IMR-90 (cell line): Measurements from ENCODE around the gene OTOGL. TPM values are rescaled to one million over a fixed set of nuclear protein-coding genes. Genes with fewer than 3 reads are reported as not detected.

Experiments used
- ATAC-seq: fragments of 200-7000 bp; cut with Tn5 transposase; 2 replicates; pipeline ENCODE4 v1.9.1; 2020; ENCODE audit warnings: low read depth, mild to moderate bottlenecking, moderate library complexity
- BruUV-seq: library from RNA; stranded (reverse); fragments of 400-500 nt; replicated peaks from 2 replicates; lab custom pipeline; 2021; lab: Mats Ljungman, UMichigan
- CTCF ChIA-PET: fragments of 300-600 bp; formaldehyde crosslinking; extraction: SDS; loops from one replicate; lab custom pipeline; 2021; ENCODE audit warnings: antibody characterized with exemption; lab: Yijun Ruan, JAX
- POLR2A ChIA-PET: fragments of 300-600 bp; sonication (Branson Sonifier 250); formaldehyde crosslinking; loops from one replicate; lab custom pipeline; 2022; ENCODE audit warnings: antibody characterized with exemption; ENCODE audit not compliant: unreplicated experiment; lab: Charles Lee
- DNase-seq: peaks from one replicate; pipeline ENCODE4 v3.0.0; 2013
- H2AFZ ChIP-seq: replicated peaks from 2 replicates; pipeline ENCODE3; 2013; ENCODE audit warnings: low read length, mild to moderate bottlenecking; ENCODE audit not compliant: poor library complexity
- H2AK5ac ChIP-seq: 2 replicates; pipeline ENCODE4 v1.6.1; 2013; ENCODE audit warnings: low read depth, low read length, inconsistent platforms
- H2AK9ac ChIP-seq: replicated peaks from 2 replicates; pipeline ENCODE3; 2013; ENCODE audit warnings: mild to moderate bottlenecking, low read depth, low read length, moderate library complexity; ENCODE audit not compliant: poor library complexity
- H2BK120ac ChIP-seq: 2 replicates; pipeline ENCODE4 v1.6.1; 2013; ENCODE audit warnings: low read depth, low read length, inconsistent platforms
- H2BK15ac ChIP-seq: 3 replicates; pipeline ENCODE4 v1.6.1; 2013; ENCODE audit warnings: low read depth, low read length, inconsistent platforms
- H2BK20ac ChIP-seq: 2 replicates; pipeline ENCODE4 v1.6.1; 2013; ENCODE audit warnings: low read depth, mild to moderate bottlenecking, inconsistent platforms, low read length, moderate library complexity
- H2BK5ac ChIP-seq: 2 replicates; pipeline ENCODE4 v1.6.1; 2013; ENCODE audit warnings: mild to moderate bottlenecking, low read depth, low read length, inconsistent platforms; ENCODE audit not compliant: poor library complexity, severe bottlenecking
- H3K14ac ChIP-seq: replicated peaks from 2 replicates; pipeline ENCODE4 v1.6.1; 2013; ENCODE audit warnings: low read depth, low read length, inconsistent platforms
- H3K18ac ChIP-seq: 2 replicates; pipeline ENCODE4 v1.6.1; 2013; ENCODE audit warnings: low read depth, low read length, control low read depth
- H3K23ac ChIP-seq: 2 replicates; pipeline ENCODE4 v1.6.1; 2013; ENCODE audit warnings: low read depth, low read length, inconsistent platforms
- H3K27ac ChIP-seq: 2 replicates; pipeline ENCODE4 v1.5.1; 2013; ENCODE audit warnings: mild to moderate bottlenecking, control low read depth, low read length; ENCODE audit not compliant: insufficient read depth
- H3K27me3 ChIP-seq: 2 replicates; pipeline ENCODE4 v1.6.1; 2013; ENCODE audit warnings: low read length; ENCODE audit not compliant: control insufficient read depth, insufficient read depth
- H3K36me3 ChIP-seq: 2 replicates; pipeline ENCODE4 v1.6.1; 2013; ENCODE audit warnings: low read length, mixed read lengths; ENCODE audit not compliant: control insufficient read depth, insufficient read depth
- H3K4ac ChIP-seq: 2 replicates; pipeline ENCODE4 v1.6.1; 2013; ENCODE audit warnings: low read depth, low read length, inconsistent platforms
- H3K4me1 ChIP-seq: 2 replicates; pipeline ENCODE4 v1.6.1; 2013; ENCODE audit warnings: low read length, mixed read lengths; ENCODE audit not compliant: control insufficient read depth, insufficient read depth
- H3K4me2 ChIP-seq: 2 replicates; pipeline ENCODE4 v1.6.1; 2013; ENCODE audit warnings: low read depth, mild to moderate bottlenecking, control low read depth, low read length, moderate library complexity
- H3K4me3 ChIP-seq: 2 replicates; pipeline ENCODE4 v1.5.1; 2013; ENCODE audit warnings: low read depth, mild to moderate bottlenecking, control low read depth, low read length, moderate library complexity; ENCODE audit not compliant: insufficient read depth
- H3K56ac ChIP-seq: 2 replicates; pipeline ENCODE4 v1.6.1; 2013; ENCODE audit warnings: low read length, inconsistent platforms; ENCODE audit not compliant: insufficient read depth; ENCODE audit errors: extremely low read depth
- H3K79me1 ChIP-seq, 2 experiments: 2 replicates each; pipeline ENCODE4 v1.6.1; 2013; ENCODE audit warnings: low read length in 2 of 2, inconsistent platforms in 1 of 2, low read depth in 1 of 2
- H3K9ac ChIP-seq: 2 replicates; pipeline ENCODE4 v1.6.1; 2013; ENCODE audit warnings: low read depth, low read length, control low read depth
- H3K9me1 ChIP-seq: 2 replicates; pipeline ENCODE4 v1.6.1; 2013; ENCODE audit warnings: low read length, inconsistent platforms; ENCODE audit not compliant: insufficient read depth
- H3K9me3 ChIP-seq: 2 replicates; pipeline ENCODE4 v1.6.1; 2013; ENCODE audit warnings: low read length; ENCODE audit not compliant: control insufficient read depth, insufficient read depth
- H4K20me1 ChIP-seq: 2 replicates; pipeline ENCODE4 v1.6.1; 2013; ENCODE audit warnings: low read length, inconsistent platforms; ENCODE audit not compliant: insufficient read depth
- H4K5ac ChIP-seq: 2 replicates; pipeline ENCODE4 v1.6.1; 2013; ENCODE audit warnings: mild to moderate bottlenecking, low read depth, low read length, control low read depth
- H4K8ac ChIP-seq, 2 experiments: 2 replicates each; pipeline ENCODE4 v1.6.1; 2013; ENCODE audit warnings: low read depth in 2 of 2, low read length in 2 of 2, control low read depth in 1 of 2, inconsistent platforms in 1 of 2
- H4K91ac ChIP-seq: 2 replicates; pipeline ENCODE4 v1.6.1; 2013; ENCODE audit warnings: low read depth, low read length, inconsistent platforms; ENCODE audit not compliant: insufficient read depth
- CEBPB ChIP-seq: IDR thresholded peaks from 2 replicates; pipeline ENCODE4 v1.6.1; 2012; ENCODE audit warnings: low read depth, low read length, improper control_type of control experiment
- CTCF ChIP-seq: conservative IDR thresholded peaks from 2 replicates; pipeline ENCODE4 v1.5.1; 2012; ENCODE audit warnings: mild to moderate bottlenecking, low read depth, low read length, improper control_type of control experiment
- ELK1 ChIP-seq: fragments of 150-350 bp; IDR thresholded peaks from 2 replicates; pipeline ENCODE4 v1.6.1; 2016; ENCODE audit warnings: low read depth, mild to moderate bottlenecking, low read length, moderate library complexity, borderline replicate concordance
- NFE2L2 ChIP-seq: fragments of 150-350 bp; IDR thresholded peaks from 2 replicates; pipeline ENCODE4 v1.6.1; 2016; ENCODE audit warnings: low read depth, mild to moderate bottlenecking, low read length
- RFX5 ChIP-seq: IDR thresholded peaks from 2 replicates; pipeline ENCODE4 v1.8.0; 2012; ENCODE audit warnings: low read depth, mild to moderate bottlenecking, low read length, moderate library complexity
- SMC3 ChIP-seq: fragments of 150-350 bp; IDR thresholded peaks from 2 replicates; pipeline ENCODE4 v1.6.1; 2016; ENCODE audit warnings: low read depth, mild to moderate bottlenecking, antibody characterized with exemption, low read length, moderate library complexity
- WGBS, 2 experiments: methylation state at CpG; one replicate each; pipeline versions ENCODE4 v1.1.5 to v1.1.7; 2013; ENCODE audit warnings: missing lambda C conversion rate in 2 of 2; ENCODE audit not compliant: insufficient read length in 1 of 2; ENCODE audit errors: extremely low coverage in 2 of 2; 5-methylcytosine and 5-hydroxymethylcytosine counted together
- dilution Hi-C: fragments of 300-500 bp; cut with HindIII; formaldehyde crosslinking; loops from one replicate; pipeline ENCODE4 v1.14.3; 2018; ENCODE audit warnings: low sequenced_read_pairs; ENCODE audit not compliant: unreplicated experiment
- in situ Hi-C: fragments of 300-500 bp; cut with MboI; formaldehyde crosslinking; loops from 3 replicates; pipeline ENCODE4 v1.14.3; 2019; ENCODE audit warnings: low sequenced_read_pairs, inconsistent platforms, mixed read lengths
- intact Hi-C: fragments of 100-400 bp; cut with micrococcal nuclease; formaldehyde crosslinking; loops from 2 replicates; pipeline ENCODE4 v1.10.0; 2022
- polyA plus RNA-seq, 3 experiments: library from polyadenylated mRNA; depleted of rRNA; stranded (reverse); fragments of >200 nt; gene quantifications; 2 replicates each; pipeline ENCODE4 v1.2.3, GENCODE V29; 2012; ENCODE audit warnings: low replicate concordance in 1 of 3
- total RNA-seq: library from RNA; depleted of rRNA; stranded (reverse); fragments of >200 nt; gene quantifications from 2 replicates; pipeline ENCODE4 v1.2.3, GENCODE V29; 2012

Gene OTOGL
- total and polyA plus RNA-seq, 2 of the 4 experiments (the other 2 are of a cell fraction) = 0.10 to 0.18 TPM

GRCh38 chr12:80193865-80194264 is 94.5 kb downstream of the OTOGL start:
- Histone ChIP-seq H3K56ac (no peak overlapping the region), H3K4me3 (no peak overlapping the region), H4K8ac (no peak overlapping the region), H2AFZ (no peak overlapping the region), H2BK5ac (no peak overlapping the region), H3K9ac (no peak overlapping the region), H3K23ac (no peak overlapping the region), H4K20me1 (no peaks in the 10 kb centered on the region), H3K14ac (no peak overlapping the region), H3K4me1 (peaks cover 10% of the 10 kb centered on the region), H3K36me3 (no peaks in the 10 kb centered on the region), H2BK15ac (peak overlapping the region; percentile 2; the same call in 1 of the 3 replicates), H2AK9ac (no peak overlapping the region), H2BK20ac (no peak overlapping the region), H3K9me1 (peaks cover 4% of the 10 kb centered on the region), H3K4me2 (no peak overlapping the region), H4K91ac (no peak overlapping the region), H2AK5ac (no peak overlapping the region), H3K4ac (no peak overlapping the region), H3K27me3 (no peaks in the 10 kb centered on the region), H3K27ac (no peak overlapping the region), H3K18ac (no peak overlapping the region), H3K9me3 (no peaks in the 10 kb centered on the region), H2BK120ac (no peak overlapping the region), H4K5ac (no peak overlapping the region), H3K79me1 (no peaks in the 10 kb centered on the region)
- no peak for DNase-seq
- in situ Hi-C loops (loop anchor here (10.0 kb wide), 1 partner anchor 751 kb away; no protein-coding TSS in a partner anchor), intact Hi-C loops (loop anchor here (2.0 to 5.0 kb wide), 3 partner anchors 218 to 571 kb away; no protein-coding TSS in a partner anchor), dilution Hi-C loops (no loop called here)
- BruUV-seq = no TSS peak
- no peak for TF ChIP-seq SMC3
- no peak for TF ChIP-seq RFX5
- TF ChIP-seq ELK1 = no peak
- TF ChIP-seq NFE2L2 = no peak
- no peak for TF ChIP-seq CTCF
- TF ChIP-seq CEBPB = no peak
- WGBS, 2 experiments = no CpG with 5 or more reads among the region's 4 CpGs
- ChIA-PET POLR2A (no interaction called here), CTCF (interaction anchor here (0.9 kb wide), 1 partner anchor 76 kb away, joined by 7 read pairs; no protein-coding TSS in a partner anchor)
- ATAC-seq = no peak
